ENCODE measurements around the gene MAGEE1. TPM values are rescaled to one million over a fixed set of nuclear protein-coding genes. Genes with fewer than 3 reads are reported as not detected.

Gene MAGEE1
- total RNA-seq, 6 donors from 2014 or later = 1.2 to 2.4 (median 2.0) TPM

GRCh38 chrX:76477353-76477752, 49.8 kb downstream of the MAGEE1 start:
- no peak for ATAC-seq (ENCODE audit: low FRiP score in 2 of 2)
- TF ChIP-seq EP300 (IDR thresholded peaks at IDR 0.05) = no peak
- TF ChIP-seq POLR2A (IDR thresholded peaks at IDR 0.05) = no peak
- no peak for TF ChIP-seq CTCF (IDR thresholded peaks at IDR 0.05)
- TF ChIP-seq POLR2AphosphoS5 (IDR thresholded peaks at IDR 0.05) = no peak
- no peak overlapping the region for H3K27ac ChIP-seq
- no peaks in the 10 kb centered on the region for H3K9me3 ChIP-seq
- H3K4me1 ChIP-seq = no peaks in the 10 kb centered on the region
- DNase-seq = no peak
- whole genome bisulfite sequencing, 2 donors = 38 to 69% methylated on average over 2 of the region's 2 CpGs
- no peaks in the 10 kb centered on the region for H3K36me3 ChIP-seq
- no peak overlapping the region for H3K4me3 ChIP-seq
- H3K27me3 ChIP-seq = no peaks in the 10 kb centered on the region

All from upper lobe of left lung (tissue), 6 donors.